Hematopoietic multipotent progenitor cell treated with erythropoietin and hydrocortisone succinate and interleukin-3 and kit ligand, for 15 days (in vitro differentiated cells): ENCODE data around the gene YAF2.

Experiments
- DNase-seq: peaks from one replicate; pipeline ENCODE4 v3.0.0-alpha.2; 2015; ENCODE audit warnings: low spot score

Gene YAF2, protein sequence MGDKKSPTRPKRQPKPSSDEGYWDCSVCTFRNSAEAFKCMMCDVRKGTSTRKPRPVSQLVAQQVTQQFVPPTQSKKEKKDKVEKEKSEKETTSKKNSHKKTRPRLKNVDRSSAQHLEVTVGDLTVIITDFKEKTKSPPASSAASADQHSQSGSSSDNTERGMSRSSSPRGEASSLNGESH

DNA sequence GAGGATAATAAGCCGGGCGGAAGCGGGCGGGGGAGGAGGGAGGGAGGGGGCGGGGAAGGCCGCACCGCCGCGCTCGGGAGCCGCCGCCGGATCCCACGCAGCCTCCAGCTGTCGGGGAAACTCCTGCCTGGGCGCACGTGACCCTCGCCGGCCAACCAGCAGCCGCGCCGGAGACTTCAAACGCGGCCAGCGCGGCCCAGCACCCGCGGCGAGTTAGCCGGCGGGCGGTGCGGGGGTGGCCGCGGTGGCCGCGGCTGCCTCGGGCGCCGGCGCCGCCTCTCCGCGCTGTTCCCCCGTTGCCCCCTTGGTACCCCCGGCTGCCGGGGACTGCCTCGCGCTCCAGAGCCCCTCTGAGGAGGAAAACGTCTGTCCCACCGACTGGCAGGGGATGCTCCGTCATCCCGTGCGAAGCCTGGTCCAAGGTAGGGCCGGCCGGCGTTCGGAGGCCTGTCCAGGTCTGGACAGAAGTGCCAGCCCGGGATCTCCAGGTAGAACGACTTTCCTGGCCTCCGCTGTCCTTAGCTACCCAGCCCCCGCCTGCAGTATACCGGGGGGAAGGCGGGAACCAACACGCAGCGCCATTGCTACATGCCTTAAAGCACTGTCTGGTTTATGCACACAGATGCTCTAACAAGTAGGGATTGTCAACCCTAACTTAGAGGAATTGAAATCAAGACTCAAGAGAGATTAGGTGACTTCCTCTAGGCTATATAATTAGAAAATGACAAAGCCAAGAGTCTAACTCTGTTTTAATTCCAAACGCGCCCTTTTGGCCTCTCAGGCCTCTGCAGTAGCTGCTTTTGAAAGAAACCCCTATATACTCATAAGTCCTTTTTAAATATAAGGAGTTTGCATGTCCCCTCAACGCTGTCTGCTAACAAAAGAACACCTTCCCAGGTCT is at the start of gene YAF2:
YAF2 (minus strand) TSS at position 9 of the 901 bp plus-strand sequence. CDS start 68 bp downstream, outside the sequence.
- peak; percentile 88 for DNase-seq

DNA sequence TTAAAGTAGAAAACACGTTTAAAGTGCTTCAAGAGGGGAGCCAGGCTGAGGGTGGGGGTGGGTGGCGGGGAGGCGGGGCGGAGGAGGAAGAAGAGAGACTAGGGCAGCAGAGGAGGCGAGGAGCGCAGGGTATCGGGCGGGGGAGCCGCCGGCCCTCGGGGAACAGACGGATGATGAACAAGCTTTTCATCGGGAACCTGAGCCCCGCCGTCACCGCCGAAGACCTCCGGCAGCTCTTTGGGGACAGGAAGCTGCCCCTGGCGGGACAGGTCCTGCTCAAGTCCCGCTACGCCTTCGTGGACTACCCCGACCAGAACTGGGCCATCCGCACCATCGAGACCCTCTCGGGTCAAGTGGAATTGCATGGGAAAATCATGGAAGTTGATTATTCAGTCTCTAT is 48.7 kb upstream of the YAF2 start:
- no peak for DNase-seq

DNA sequence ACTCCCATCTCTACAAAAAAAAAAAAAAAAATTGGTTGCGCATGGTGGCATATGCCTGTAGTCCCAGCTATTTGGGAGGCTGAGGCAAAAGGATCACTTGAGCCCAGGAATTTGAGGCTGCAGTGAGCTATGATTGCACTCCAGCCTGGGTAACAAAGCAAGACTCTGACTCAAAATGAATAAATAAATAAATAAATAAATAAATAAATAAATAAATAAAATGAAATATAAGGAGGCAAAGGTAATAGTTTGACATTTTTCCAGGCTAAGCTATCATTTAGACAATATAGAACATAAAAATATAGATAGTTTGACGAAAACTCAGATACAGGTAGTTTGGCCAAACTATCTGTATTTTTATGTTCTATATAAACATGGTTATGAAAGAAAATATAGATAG is 47.4 kb upstream of the YAF2 start:
- DNase-seq = no peak

DNA sequence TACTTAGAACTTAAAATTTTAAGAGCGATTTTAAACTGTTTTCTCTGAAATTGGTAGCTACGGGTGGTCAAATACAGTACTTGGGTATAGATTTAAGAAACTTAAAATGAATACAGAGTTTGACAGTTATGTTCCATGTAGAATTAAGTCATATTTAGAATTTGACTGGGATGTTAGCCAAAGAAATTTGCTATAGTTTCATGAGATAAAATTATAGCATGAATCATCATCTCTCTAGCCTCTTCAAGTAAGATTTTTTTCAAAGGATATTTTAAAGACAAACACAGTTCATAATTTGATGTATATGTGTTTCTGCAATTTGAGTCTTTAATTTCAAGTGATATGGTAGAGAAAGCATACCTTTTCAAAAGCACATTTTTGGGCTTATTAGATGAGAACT is 46.8 kb upstream of the YAF2 start:
- no peak for DNase-seq

DNA sequence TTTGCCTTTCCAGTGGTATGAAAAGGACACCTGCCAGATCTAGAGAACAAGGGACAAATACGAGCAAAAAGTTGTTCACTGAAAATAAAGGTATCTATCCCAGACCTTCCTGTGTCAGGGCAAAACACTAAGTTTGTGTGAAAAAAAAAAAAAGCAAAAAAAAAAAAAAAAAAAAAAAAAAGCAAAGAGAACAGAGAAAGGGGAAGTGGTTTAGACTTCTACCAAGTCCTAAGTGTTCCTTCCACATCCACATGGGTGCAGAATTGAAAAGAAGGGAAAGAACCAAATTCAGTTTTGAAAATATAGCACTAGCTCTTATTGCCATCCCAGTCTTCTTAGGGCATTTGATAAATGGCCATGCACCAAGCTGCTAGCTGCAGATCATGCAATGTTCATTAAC is 46.1 kb upstream of the YAF2 start:
- DNase-seq = no peak

DNA sequence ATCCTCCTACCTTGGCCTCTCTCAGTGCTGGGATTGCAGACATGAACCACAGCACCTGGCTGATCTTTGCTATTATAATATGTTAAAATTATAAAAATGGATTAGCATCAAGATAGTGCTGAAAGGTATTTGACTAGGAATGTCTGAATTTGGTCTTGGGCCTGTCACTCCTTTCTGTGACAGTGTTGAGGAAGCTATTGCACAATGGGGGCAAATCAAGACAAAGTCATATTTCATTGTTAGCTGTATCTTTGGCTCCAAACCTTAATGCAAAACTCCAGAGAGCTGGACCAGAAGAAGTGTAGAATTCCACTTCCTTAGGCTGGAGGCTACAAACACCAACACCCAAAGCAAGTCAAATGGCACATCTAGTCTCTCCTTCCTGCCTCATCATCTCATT is 45.7 kb upstream of the YAF2 start:
- DNase-seq = no peak

DNA sequence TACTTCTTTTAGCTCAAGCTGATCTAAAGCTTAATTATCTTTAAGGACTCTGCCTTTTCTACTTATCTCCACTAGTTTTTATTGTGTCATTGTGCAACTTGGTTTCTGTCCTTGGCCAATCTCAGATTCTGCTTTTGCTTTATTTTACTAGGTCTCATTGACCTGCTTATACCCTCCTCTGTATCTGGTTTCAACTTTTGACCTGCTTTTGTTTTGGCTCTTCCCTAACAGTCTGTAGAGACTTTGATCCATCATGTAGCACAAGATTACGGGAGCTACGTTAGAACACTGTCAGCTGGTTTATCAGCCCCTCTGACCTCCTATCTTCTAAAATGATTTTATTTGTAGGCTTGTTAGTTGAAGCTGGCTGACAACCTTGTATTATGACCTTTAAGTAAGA is 44.2 kb upstream of the YAF2 start:
- DNase-seq = no peak

DNA sequence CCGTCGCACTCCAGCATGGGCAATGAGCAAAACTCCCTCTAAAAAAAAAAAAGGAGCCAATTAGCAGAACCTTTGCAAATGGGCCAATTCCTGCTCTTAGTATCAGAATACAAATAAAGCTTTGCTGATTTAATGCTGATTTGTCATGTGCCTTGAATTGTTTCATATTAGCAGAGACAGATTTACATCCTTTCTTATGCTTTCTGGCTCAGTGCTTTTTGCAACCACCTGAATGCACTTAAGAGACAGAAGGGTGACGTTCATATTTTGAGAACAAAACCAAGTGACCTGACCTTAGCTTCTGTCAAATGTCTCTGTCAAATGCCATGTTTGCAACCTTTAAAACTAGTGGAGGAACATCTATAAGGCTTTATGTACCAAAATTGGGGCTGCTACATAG is 43.8 kb upstream of the YAF2 start:
- no peak for DNase-seq

DNA sequence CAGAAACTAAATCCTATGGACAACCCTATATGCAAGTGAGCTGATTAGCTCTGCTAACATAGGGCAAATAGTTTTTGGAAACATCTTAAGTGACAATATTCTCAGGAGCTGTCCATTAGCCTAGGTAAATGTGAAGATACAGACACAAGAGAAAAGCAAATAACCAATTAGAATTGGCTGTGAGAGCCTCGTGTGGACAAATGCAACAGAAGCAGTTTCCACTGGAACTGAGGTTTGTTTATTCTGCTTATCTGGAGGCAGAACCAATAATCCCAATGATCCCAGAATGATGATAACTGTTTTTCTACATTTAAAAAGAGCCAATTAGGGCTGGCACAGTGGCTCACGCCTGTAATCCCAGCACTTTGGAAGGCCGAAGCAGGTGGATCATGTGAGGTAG is 43.2 kb upstream of the YAF2 start:
- DNase-seq = no peak

DNA sequence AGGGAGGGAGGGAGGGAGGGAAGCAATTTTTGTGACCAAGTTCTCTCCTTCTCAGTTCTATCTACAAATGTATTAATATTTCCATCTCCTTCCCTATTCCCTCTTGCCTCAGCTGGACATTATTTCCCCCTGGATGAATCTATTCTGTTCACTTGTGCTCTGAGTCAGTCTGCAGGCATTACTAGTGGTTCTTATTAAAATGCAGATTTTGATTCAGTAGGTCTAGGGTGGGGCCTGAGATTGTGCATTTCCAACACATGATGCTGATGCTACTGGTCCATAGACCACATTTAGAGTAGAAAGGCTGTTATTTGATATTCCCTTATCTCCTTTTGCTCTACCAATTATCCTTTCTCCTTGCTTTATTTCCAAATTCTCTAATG is 40.1 kb upstream of the YAF2 start:
- no peak for DNase-seq

DNA sequence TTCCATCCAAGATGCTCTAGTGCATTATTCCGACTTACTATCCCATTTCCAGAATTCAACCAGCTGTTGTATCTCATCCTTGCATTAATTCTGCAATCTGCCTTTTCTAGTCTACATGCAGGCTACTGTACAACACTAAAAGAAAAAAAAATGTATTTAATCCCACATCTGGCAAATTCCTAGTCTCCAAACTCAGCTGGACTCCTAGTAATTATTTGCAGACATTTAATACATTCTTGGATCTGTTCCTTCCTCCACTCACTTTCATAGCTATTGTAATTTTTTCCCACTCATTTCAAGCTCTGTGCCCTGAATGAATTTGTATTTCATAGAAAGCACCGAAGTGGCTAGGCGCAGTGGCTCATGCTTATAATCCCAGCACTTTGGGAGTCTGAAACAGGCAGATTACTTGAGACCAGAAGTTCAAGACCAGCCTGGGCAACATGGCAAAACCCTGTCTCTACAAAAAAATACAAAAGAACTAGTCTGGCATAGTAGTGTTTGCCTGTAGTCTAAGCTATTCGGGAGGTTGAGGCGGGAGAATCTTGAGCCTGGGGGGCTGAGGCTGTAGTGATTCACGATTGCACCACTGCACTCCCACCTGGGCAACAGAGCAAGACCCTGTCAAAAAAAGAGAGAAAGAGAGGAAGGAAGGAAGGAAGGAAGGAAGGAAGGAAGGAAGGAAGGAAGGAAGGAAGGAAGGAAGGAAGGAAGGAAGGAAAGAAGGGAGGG is 39.5 kb upstream of the YAF2 start:
- no peak for DNase-seq

DNA sequence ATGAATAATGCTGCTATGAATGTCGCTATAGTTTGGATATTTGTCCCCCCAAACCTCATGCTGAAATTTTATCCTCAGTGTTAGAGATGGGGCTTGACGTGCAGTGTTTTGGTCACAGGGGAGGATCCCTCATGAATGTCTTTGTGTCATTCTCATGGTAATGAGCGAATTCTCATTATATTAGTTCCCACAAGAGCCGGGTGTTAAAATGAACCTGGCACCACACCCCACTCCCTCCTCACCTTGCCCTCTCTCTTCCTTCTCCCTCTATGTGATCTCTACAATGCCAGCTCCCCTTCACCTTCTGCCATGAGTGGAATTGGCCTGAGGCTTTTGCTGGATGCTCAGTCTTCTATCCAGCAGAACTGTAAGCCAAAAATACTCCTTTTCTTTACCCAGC is 37.5 kb upstream of the YAF2 start:
- DNase-seq = no peak

DNA sequence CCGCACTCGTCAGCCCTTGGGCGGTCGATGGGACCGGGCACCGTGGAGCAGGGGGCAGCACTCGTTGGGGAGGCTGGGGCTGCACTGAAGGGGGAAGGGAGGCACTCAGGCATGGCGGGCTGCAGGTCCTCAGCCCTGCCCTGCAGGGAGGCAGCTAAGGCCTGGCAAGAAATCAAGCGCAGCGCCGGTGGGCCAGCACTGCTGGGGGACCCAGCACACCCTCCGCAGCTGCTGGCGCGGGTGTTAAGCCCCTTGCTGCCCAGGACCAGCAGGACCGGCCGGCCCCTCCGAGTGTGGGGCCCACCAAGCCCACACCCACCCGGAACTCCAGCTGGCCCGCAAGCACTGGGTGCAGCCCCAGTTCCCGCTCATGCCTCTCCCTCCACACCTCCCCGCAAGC is 35.7 kb upstream of the YAF2 start:
- no peak for DNase-seq

DNA sequence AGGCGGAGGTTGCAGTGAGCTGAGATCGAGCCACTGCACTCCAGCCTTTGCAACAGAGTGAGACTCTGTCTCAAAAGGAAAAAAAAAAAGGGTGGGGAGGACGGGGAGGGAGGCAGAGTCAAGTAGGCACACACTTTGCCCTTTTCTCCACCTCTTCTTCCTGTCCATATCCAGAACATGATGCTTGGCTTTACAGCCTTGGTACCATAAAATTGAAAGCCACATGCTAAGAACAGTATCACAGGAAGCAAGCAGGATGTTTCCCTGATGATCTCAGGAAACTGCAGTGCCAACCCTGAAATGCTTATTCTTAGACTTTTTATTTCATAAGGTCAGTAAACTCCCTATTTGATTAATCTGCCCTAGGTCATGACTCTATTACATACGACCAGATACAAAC is 32.5 kb upstream of the YAF2 start:
- no peak for DNase-seq

DNA sequence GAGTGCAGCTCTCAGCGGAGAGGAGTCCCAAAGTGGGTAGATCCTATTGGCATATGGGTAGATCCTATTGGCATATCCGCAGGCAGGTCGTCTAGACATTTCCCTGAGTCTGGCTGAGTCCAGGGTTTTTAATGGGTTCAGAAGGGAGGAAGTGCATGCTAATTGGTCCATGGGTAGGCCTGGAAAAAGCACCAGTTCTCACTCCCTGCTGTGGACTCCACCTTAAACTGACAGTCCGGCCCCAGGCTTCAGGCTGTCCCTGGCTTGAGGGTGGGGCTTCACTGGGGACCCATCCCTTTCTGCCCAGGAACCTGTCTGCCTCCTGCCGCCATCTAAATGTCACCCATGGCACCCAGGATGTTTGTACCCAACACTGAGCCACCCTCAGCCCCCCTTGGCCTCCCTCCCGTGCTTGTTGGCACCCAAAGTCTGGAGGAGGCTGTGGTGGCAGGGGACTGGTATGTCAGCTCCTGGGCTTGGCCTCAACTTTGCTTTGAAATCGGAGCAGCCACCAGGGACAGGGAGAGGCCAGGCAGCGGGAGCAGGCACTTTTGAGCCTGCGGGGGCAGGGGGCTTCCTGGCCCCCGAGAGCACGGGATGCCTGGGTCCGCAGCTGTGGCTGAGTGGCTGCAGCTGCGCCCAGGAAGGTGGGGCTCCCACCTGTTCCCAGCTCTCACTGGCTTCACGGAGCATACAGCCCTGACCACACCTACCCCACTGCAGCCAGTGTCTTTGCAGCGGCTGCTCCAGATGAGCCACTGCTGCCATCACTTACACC is 29.6 kb upstream of the YAF2 start:
- no peak for DNase-seq

DNA sequence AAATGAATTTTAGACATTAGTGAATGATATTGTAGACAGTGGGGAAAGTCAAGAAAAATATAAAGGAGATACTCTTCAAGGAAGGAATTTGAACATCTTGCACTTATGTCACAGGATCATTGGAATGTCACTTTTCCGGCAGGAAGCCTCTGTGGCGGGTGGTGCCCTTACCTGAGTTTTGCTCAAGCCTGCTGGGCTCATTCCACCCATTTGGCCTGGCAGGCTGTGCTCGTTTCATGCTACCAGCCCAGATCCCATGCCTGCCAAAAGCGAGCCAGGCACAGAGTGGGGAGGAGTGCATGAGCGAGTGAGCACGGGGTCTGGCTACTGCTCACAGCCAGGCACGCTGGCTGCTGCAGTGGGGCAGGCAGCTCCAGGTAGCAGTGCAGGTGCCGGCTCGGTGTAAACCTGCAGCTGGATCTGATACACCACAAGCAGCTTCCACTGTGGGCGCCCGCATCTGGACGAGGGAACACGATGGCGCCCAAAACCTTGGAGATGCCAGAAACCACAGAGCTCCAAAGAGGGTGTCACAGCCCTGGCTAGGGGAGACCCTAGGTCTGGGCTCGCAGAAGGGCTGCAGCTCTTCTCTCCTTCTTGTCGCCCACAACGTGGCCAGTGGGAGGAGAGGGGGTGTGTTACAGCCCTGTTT is 28.7 kb upstream of the YAF2 start:
- no peak for DNase-seq

DNA sequence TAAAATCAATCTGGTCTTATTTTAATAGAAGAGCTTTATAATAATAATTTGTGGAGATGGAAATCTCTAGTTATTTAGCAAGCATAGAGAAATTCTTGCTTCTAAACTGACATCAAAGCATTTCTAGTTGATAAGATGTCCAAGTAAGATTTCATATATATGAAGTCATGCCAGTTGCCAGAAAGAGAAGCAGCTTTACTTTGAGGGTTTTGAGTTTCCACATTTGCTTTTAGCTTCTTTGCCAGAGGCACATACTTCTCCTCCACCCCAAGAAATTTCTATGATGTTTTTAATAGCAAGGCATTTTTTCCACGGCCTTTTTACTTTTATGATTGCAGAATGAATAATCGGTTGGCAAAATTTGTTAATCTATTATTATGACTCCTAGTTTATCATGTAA is 24.2 kb upstream of the YAF2 start:
- no peak for DNase-seq

DNA sequence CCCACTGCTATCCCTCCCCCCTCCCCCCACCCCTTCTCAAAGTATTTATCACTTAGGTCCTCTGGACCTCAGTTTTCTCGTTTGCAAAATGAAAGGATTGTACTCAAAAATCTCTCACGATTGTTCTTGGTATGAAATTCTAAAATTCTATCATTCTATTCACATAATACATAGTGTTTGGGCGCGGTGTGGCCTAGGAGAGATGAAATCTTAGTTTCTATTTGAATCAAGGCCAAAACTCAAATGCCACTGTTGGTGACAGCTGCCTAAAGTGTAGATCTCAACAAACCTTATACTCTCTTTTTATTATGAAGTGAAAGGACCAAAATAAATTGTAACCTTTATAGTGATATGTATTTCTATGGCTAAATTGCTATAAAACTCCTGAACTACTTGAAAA is 23.7 kb upstream of the YAF2 start:
- DNase-seq = no peak

DNA sequence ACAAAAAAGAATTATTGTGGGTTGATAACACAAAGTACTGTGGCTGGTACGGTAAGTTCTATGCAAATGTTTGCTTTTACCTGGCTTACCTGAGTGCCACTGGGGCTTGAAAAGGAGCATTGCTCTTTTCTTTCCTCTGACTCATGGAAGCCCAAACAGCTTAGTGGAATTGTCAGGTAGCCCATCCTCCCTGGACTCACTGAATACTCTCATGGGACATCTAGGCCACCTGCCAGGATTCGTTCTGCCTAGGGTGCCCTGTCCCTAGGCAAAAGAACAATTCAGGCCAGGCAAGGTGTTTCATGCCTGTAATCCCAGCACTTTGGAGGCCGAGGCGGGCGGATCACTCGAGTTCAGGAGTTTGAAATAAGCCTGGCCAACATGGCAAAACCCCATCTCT is 22.5 kb upstream of the YAF2 start:
- DNase-seq = no peak

DNA sequence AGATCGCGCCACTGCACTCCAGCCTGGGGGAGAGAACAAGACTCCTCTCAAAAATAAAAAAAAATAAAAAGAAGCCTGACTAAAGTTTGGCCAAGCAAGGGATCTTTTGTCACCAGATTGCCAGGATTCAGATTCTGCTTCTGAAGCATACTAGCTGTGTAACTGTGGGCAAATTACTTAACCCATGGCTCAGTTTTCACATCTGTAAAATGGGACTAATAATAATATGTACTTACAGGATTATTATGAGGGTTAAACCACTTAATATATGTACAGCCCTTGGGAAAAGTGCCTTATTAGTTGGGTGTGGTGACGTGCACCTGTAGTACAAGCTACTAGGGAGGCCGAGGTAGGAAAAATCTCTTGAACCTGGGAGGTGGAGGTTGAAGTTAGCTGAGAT is 21.7 kb upstream of the YAF2 start:
- no peak for DNase-seq

DNA sequence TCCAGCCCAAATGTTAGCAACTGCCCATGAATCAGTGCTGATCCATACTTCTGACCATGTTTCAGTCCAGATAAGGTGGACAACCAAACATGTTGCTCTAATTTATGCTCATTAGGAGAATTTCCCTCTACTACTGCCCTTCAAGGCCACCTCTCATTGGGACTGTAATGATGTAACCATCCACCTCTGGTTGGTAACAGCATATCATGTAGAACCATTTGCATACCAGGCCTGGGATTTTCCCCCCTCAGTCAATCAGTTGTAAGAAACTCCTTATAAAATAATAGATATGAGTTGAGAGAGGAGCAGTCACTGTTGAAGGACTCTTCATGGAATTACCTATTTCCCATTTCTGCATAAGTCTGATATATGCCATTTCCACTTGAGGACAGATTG is 17.8 kb upstream of the YAF2 start:
- DNase-seq = no peak
